ENCODE measurements around the gene SPHK2. TPM values are rescaled to one million over a fixed set of nuclear protein-coding genes. Genes with fewer than 3 reads are reported as not detected.

Gene SPHK2
- total and polyA plus RNA-seq, 11 donors: 5.6 to 13.1 (median 9.5) TPM

DNA sequence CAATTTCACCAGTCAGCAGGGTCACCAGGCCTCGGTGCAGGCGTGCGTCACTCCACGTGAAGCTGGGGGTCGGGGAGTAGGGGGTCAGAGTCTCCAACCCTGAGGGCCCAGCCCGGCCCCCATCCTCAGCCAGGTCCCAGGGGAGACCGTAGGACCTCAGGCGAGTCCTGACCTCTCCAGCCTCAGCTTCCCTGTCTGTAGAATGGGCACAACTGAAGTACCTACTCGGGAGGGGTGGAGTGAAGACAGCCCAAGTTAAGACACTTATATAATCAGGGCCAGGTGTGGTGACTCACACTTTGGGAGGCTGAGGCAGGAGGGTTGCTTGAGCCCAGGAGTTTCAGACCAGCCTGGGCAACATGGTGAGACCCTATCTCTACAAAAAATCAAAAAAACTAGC is 15.5 kb upstream of the SPHK2 start:
- Histone ChIP-seq H3K9me3 (no peaks in the 10 kb centered on the region), H3K27me3 (peaks cover 0 to 10% (median 0%) of the 10 kb centered on the region in 9 donors), H3K4me1 (peaks cover 0 to under 1% (median 0%) of the 10 kb centered on the region in 12 donors), H3K27ac (no peak overlapping the region), H3K36me3 (no peaks in the 10 kb centered on the region), H3K4me3 (no peak overlapping the region)
- 87 to 97% (median 92%) methylated on average over 8 to 9 of the region's 9 CpGs for WGBS, 4 donors
- intact Hi-C loops (cut with DNase I): no loop called here
- DNase-seq: no peak
- ATAC-seq: no peak
- TF ChIP-seq, protein P1, sequence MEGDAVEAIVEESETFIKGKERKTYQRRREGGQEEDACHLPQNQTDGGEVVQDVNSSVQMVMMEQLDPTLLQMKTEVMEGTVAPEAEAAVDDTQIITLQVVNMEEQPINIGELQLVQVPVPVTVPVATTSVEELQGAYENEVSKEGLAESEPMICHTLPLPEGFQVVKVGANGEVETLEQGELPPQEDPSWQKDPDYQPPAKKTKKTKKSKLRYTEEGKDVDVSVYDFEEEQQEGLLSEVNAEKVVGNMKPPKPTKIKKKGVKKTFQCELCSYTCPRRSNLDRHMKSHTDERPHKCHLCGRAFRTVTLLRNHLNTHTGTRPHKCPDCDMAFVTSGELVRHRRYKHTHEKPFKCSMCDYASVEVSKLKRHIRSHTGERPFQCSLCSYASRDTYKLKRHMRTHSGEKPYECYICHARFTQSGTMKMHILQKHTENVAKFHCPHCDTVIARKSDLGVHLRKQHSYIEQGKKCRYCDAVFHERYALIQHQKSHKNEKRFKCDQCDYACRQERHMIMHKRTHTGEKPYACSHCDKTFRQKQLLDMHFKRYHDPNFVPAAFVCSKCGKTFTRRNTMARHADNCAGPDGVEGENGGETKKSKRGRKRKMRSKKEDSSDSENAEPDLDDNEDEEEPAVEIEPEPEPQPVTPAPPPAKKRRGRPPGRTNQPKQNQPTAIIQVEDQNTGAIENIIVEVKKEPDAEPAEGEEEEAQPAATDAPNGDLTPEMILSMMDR (IDR thresholded peaks at IDR 0.05): no peak
- no peak for TF ChIP-seq POLR2A (IDR thresholded peaks at IDR 0.05)

DNA sequence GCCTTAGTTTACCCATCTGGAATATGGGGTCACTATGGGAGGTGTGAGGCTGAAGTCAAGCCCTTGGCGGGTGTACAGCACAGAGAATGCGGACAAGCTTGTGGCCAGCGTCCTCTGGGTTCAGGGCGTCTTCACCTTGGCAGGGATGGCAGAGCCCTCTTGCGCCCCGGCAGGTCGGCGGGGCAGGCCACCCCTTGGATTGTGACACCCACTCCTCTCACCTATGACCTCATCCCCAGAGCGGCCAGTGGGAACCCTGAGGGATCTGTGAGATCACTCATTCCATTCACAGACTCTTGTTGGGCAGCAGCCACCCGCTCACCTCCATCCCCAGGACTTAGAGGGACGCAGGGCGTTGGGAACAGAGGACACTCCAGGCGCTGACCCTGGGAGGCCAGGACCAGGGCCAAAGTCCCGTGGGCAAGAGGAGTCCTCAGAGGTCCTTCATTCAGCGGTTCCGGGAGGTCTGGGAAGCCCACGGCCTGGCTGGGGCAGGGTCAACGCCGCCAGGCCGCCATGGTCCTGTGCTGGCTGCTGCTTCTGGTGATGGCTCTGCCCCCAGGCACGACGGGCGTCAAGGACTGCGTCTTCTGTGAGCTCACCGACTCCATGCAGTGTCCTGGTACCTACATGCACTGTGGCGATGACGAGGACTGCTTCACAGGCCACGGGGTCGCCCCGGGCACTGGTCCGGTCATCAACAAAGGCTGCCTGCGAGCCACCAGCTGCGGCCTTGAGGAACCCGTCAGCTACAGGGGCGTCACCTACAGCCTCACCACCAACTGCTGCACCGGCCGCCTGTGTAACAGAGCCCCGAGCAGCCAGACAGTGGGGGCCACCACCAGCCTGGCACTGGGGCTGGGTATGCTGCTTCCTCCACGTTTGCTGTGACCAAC is 12.6 kb upstream of the SPHK2 start, which contains the start of gene SPACA4:
TSS of gene SPACA4 (plus strand) at position 280 of the 896 bp plus-strand sequence. CDS start at position 517, 237 bp downstream.
- H3K36me3 ChIP-seq: no peaks in the 10 kb centered on the region
- H3K9me3 ChIP-seq: no peaks in the 10 kb centered on the region
- no peak for DNase-seq
- no peak within 1 kb of the TSS for H3K27ac ChIP-seq
- ATAC-seq: no peak
- WGBS, 4 donors: 86 to 88% (median 88%) methylated on average over 29 to 39 of the region's 39 CpGs
- no peak for TF ChIP-seq POLR2A (IDR thresholded peaks at IDR 0.05)
- TF ChIP-seq, protein P1 (IDR thresholded peaks at IDR 0.05): no peak
- no peaks in the 10 kb centered on the region for H3K27me3 ChIP-seq
- intact Hi-C loops (cut with DNase I): no loop called here
- H3K4me3 ChIP-seq: no peak within 1 kb of the TSS
- peaks cover 0 to 4% (median 0%) of the 10 kb centered on the region in 12 donors for H3K4me1 ChIP-seq

DNA sequence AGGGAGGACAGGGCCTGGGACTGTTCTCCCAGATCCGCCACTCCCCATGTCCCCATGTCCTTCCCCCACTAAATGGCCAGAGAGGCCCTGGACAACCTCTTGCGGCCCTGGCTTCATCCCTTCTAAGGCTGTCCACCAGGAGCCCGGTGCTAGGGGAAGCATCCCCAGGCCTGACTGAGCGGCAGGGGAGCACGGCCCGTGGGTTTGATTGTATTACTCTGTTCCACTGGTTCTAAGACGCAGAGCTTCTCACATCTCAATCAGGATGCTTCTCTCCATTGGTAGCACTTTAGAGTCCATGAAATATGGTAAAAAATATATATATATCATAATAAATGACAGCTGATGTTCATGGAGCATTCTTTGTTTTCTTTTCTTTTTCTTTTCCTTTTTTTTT is 11.9 kb upstream of the SPHK2 start:
- H3K27ac ChIP-seq: no peak overlapping the region
- DNase-seq (no peak), ATAC-seq (no peak)
- intact Hi-C loops (cut with DNase I): no loop called here
- H3K36me3 ChIP-seq: no peaks in the 10 kb centered on the region
- H3K4me1 ChIP-seq: peaks cover 0 to 4% (median 0%) of the 10 kb centered on the region in 12 donors
- H3K4me3 ChIP-seq: no peak overlapping the region
- H3K27me3 ChIP-seq: no peaks in the 10 kb centered on the region
- H3K9me3 ChIP-seq: no peaks in the 10 kb centered on the region
- WGBS, 4 donors: 81 to 84% (median 83%) methylated on average over 7 of the region's 7 CpGs
- TF ChIP-seq POLR2A (IDR thresholded peaks at IDR 0.05): no peak
- TF ChIP-seq, protein P1 (IDR thresholded peaks at IDR 0.05): no peak

DNA sequence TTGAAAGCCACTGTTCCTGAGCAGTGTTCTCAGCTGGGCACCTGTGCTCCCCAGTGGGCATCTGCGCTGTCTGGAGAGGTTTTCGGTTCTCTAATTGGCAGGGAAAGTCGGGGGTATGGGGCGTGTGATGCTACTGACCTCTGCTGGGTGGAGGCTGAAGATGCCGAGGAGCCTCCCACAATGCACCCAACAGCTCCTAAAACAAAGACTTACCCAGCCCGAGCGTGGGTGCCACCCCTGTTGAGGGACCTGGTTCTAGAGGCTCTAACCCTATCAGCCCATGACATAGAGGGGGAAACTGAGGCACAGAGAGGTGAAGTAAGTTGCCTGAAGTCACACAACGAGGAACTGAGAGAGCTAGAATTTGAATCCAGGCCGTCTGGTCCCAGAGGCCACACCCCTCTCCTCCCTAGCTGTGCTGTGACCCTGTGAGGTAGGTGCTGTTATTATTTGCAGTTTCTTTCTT is 10.5 kb upstream of the SPHK2 start:
- TF ChIP-seq POLR2A (IDR thresholded peaks at IDR 0.05): no peak
- TF ChIP-seq, protein P1 (IDR thresholded peaks at IDR 0.05): peak; percentile 17 to 48 (median 30)
- H3K27me3 ChIP-seq: no peaks in the 10 kb centered on the region
- no peaks in the 10 kb centered on the region for H3K36me3 ChIP-seq
- DNase-seq (no peak), ATAC-seq (peak in 3 of 4 donors; percentile 41 to 55 (median 54))
- H3K4me1 ChIP-seq: peaks cover 0 to 4% (median 0%) of the 10 kb centered on the region in 12 donors
- intact Hi-C loops (cut with DNase I): no loop called here
- WGBS, 4 donors: 12 to 37% (median 20%) methylated on average over 9 of the region's 9 CpGs
- no peak overlapping the region for H3K27ac ChIP-seq
- H3K4me3 ChIP-seq: no peak overlapping the region
- H3K9me3 ChIP-seq: no peaks in the 10 kb centered on the region
